ENCODE results near the gene MIDN.
"Not testable (repeated sequence)": the region's sequence is repeated elsewhere in the genome, so short reads cannot be mapped to it uniquely, and the experiment has no call there.

The MIDN gene

GRCh38 chr19:1246265-1247087, 1.9 kb upstream of the MIDN start:
- not testable (repeated sequence) for DNase-seq (ENCODE audit: low read depth, low spot score)

GRCh38 chr19:1247748-1248138, 640 bp upstream of the MIDN start:
- no peak for DNase-seq (ENCODE audit: low read depth, low spot score)

GRCh38 chr19:1248786-1249297, 459 bp downstream of the MIDN start:
- DNase-seq (ENCODE audit: low read depth, low spot score), result no peak

GRCh38 chr19:1249298-1249989, 1.1 kb downstream of the MIDN start:
- DNase-seq (ENCODE audit: low read depth, low spot score), result no peak

- no peak for DNase-seq (ENCODE audit: low read depth, low spot score)
Observed at GRCh38 chr19:1249990-1250436, 1.6 kb downstream of the MIDN start.

GRCh38 chr19:1250437-1251260, 2.3 kb downstream of the MIDN start:
- no peak for DNase-seq (ENCODE audit: low read depth, low spot score)

GRCh38 chr19:1251330-1252220, 3.2 kb downstream of the MIDN start:
- no peak for DNase-seq (ENCODE audit: low read depth, low spot score)

GRCh38 chr19:1252221-1252820, 3.9 kb downstream of the MIDN start:
- no peak for DNase-seq (ENCODE audit: low read depth, low spot score)

GRCh38 chr19:1252821-1253513, 4.6 kb downstream of the MIDN start:
- DNase-seq (ENCODE audit: low read depth, low spot score), result no peak

GRCh38 chr19:1253514-1254080, 5.2 kb downstream of the MIDN start:
- no peak for DNase-seq (ENCODE audit: low read depth, low spot score)

- DNase-seq (ENCODE audit: low read depth, low spot score), result no peak
Observed at GRCh38 chr19:1254081-1254527, 5.7 kb downstream of the MIDN start.

- DNase-seq (ENCODE audit: low read depth, low spot score), result no peak
Observed at GRCh38 chr19:1254530-1255185, 6.3 kb downstream of the MIDN start.

GRCh38 chr19:1255186-1256161, 7.1 kb downstream of the MIDN start:
- DNase-seq (ENCODE audit: low read depth, low spot score), result no peak

- DNase-seq (ENCODE audit: low read depth, low spot score), result no peak
Observed at GRCh38 chr19:1256646-1257474, 8.5 kb downstream of the MIDN start.

- no peak for DNase-seq (ENCODE audit: low read depth, low spot score)
Observed at GRCh38 chr19:1257475-1258162, 9.2 kb downstream of the MIDN start.

- DNase-seq (ENCODE audit: low read depth, low spot score), result no peak
Observed at GRCh38 chr19:1258163-1258492, 9.7 kb downstream of the MIDN start.
